GM12878 (cell line): Measurements from ENCODE around the gene XPNPEP2. TPM values are rescaled to one million over a fixed set of nuclear protein-coding genes. Genes with fewer than 3 reads are reported as not detected.

ENCODE experiments used
- ATAC-seq: fragments of 200-7000 bp; cut with Tn5 transposase; 3 replicates; pipeline ENCODE4 v1.9.1; 2020; ENCODE audit warnings: mild to moderate bottlenecking, moderate library complexity
- BruUV-seq: library from RNA; stranded (reverse); fragments of 400-500 nt; replicated peaks from 2 replicates; lab custom pipeline; 2021; lab: Mats Ljungman, UMichigan
- CTCF ChIA-PET: fragments of 300-600 bp; sonication (Branson Sonifier 250); formaldehyde crosslinking; extraction: SDS; loops from one replicate; lab custom pipeline; 2021; ENCODE audit warnings: inconsistent platforms; lab: Yijun Ruan, JAX
- POLR2A ChIA-PET: fragments of 350-600 bp; formaldehyde crosslinking; extraction: SDS; loops from one replicate; lab custom pipeline; 2021; ENCODE audit warnings: inconsistent platforms; lab: Charles Lee
- RAD21 ChIA-PET: fragments of 300-600 bp; sonication (Branson Sonifier 250); formaldehyde crosslinking; loops from one replicate; lab custom pipeline; 2023; ENCODE audit warnings: antibody characterized with exemption; ENCODE audit not compliant: unreplicated experiment; lab: Charles Lee
- SMC1A ChIA-PET: fragments of 300-600 bp; sonication (Branson Sonifier 250); formaldehyde crosslinking; loops from one replicate; lab custom pipeline; 2023; ENCODE audit not compliant: unreplicated experiment, uncharacterized antibody; lab: Charles Lee
- DNase-seq: peaks from one replicate; pipeline ENCODE4 v3.0.0-alpha.2; 2011; ENCODE audit warnings: low read depth, low spot score
- FAIRE-seq: peaks from 3 replicates; lab custom pipeline; 2011; peaks lifted over from hg19 to GRCh38; lab: Jason Lieb, UNC
- H2AFZ ChIP-seq: 2 replicates; pipeline ENCODE4 v1.6.0; 2011; ENCODE audit warnings: low read depth, low read length, control low read depth; ENCODE audit not compliant: control insufficient read depth
- H3K27ac ChIP-seq: 2 replicates; pipeline ENCODE4 v1.5.1; 2011; ENCODE audit warnings: control low read depth; ENCODE audit not compliant: control insufficient read depth, insufficient read depth
- H3K27me3 ChIP-seq, 2 experiments: replicated peaks in 1 of 2; 2 replicates each; pipeline versions ENCODE4 v1.6.0 to v1.6.1; 2011; ENCODE audit warnings: low read length in 1 of 2; ENCODE audit not compliant: control insufficient read depth in 2 of 2, insufficient read depth in 2 of 2
- H3K36me3 ChIP-seq, 2 experiments: 2 replicates each; pipeline ENCODE4 v1.5.1; 2011; ENCODE audit warnings: low read length in 1 of 2; ENCODE audit not compliant: control insufficient read depth in 2 of 2, insufficient read depth in 2 of 2
- H3K4me1 ChIP-seq: 2 replicates; pipeline ENCODE4 v1.6.1; 2011; ENCODE audit warnings: mild to moderate bottlenecking, low read length, moderate library complexity, mixed read lengths; ENCODE audit not compliant: control insufficient read depth, insufficient read depth
- H3K4me2 ChIP-seq: 2 replicates; pipeline ENCODE4 v1.6.0; 2011; ENCODE audit warnings: control low read depth; ENCODE audit not compliant: control insufficient read depth, insufficient read depth
- H3K4me3 ChIP-seq: fragments of 200-600 bp; sonication (generic); 2 replicates; pipeline ENCODE4 v1.5.1; 2016
- H3K79me2 ChIP-seq: 2 replicates; pipeline ENCODE4 v1.6.0; 2011; ENCODE audit warnings: low read length; ENCODE audit not compliant: control insufficient read depth, insufficient read depth
- H3K9ac ChIP-seq: 2 replicates; pipeline ENCODE4 v1.8.0; 2011; ENCODE audit warnings: low read length, control low read depth, mixed read lengths; ENCODE audit not compliant: control insufficient read depth, insufficient read depth
- H3K9me3 ChIP-seq: replicated peaks from 3 replicates; pipeline ENCODE4 v1.5.1; 2011; ENCODE audit warnings: mild to moderate bottlenecking, low read length; ENCODE audit not compliant: control insufficient read depth, insufficient read depth
- H4K20me1 ChIP-seq: 2 replicates; pipeline ENCODE4 v1.6.0; 2011; ENCODE audit not compliant: control insufficient read depth, insufficient read depth
- ASH2L ChIP-seq: fragments of 300-600, 200-600 bp; sonication (generic); IDR thresholded peaks from 2 replicates; pipeline ENCODE4 v1.6.1; 2017; ENCODE audit warnings: low read depth, mild to moderate bottlenecking, borderline replicate concordance
- BACH1 ChIP-seq: fragments of 450-650 bp; IDR thresholded peaks from 2 replicates; pipeline ENCODE4 v1.6.1; 2017; ENCODE audit warnings: mild to moderate bottlenecking, borderline replicate concordance
- CUX1 ChIP-seq: IDR thresholded peaks from 2 replicates; pipeline ENCODE4 v1.6.1; 2012; ENCODE audit warnings: improper control_type of control experiment, low read depth, low read length; ENCODE audit not compliant: insufficient replicate concordance
- EGR1 ChIP-seq, 2 experiments: IDR thresholded peaks; 1 replicate in 1 of 2; 2 replicates in 1 of 2; pipeline ENCODE4 v1.6.1; 2011 to 2012; ENCODE audit warnings: low read depth in 2 of 2, low read length in 2 of 2, borderline replicate concordance in 1 of 2, mild to moderate bottlenecking in 1 of 2, moderate library complexity in 1 of 2
- HDGF ChIP-seq: fragments of 450-650 bp; IDR thresholded peaks from 2 replicates; pipeline ENCODE4 v1.6.1; 2016; ENCODE audit warnings: antibody characterized with exemption
- MTA2 ChIP-seq: fragments of 450-650 bp; IDR thresholded peaks from 2 replicates; pipeline ENCODE4 v1.6.1; 2016; ENCODE audit warnings: low read depth, mild to moderate bottlenecking, moderate library complexity
- MXI1 ChIP-seq: fragments of 150-350 bp; IDR thresholded peaks from 2 replicates; pipeline ENCODE4 v1.6.1; 2011; ENCODE audit warnings: low read depth, mild to moderate bottlenecking, inconsistent platforms, low read length, improper control_type of control experiment
- MYB ChIP-seq: fragments of 150-350 bp; IDR thresholded peaks from 2 replicates; pipeline ENCODE4 v1.6.1; 2014; ENCODE audit warnings: mild to moderate bottlenecking, low read depth, low read length, borderline replicate concordance
- ZNF622 ChIP-seq: fragments of 450-650 bp; IDR thresholded peaks from 2 replicates; pipeline ENCODE4 v1.6.1; 2017; ENCODE audit warnings: mild to moderate bottlenecking, inconsistent platforms
- in situ Hi-C: fragments of 300-500 bp; cut with MboI; formaldehyde crosslinking; loops from 9 replicates; pipeline ENCODE4 v1.14.3; 2018; ENCODE audit warnings: mixed read lengths
- intact Hi-C: fragments of 100-400 bp; cut with micrococcal nuclease; formaldehyde crosslinking; loops from one replicate; pipeline ENCODE4 v1.14.2; 2022; ENCODE audit not compliant: unreplicated experiment
- polyA plus RNA-seq, 11 experiments: library from polyadenylated mRNA; depleted of rRNA in 4 of 11; unstranded in 6 of 11; stranded (reverse) in 5 of 11; fragments of >200 nt; fragmentation: Nextera tagmentation in 4 of 11; fragmentation: Illumina TruSeq in 1 of 11; extraction: Ambion mirVana in 4 of 11; extraction: Trizol in 1 of 11; gene quantifications; 1 replicate in 1 of 11; 2 replicates in 10 of 11; pipeline versions ENCODE4 v1.2.1 to v1.2.3, GENCODE V29; 2011 to 2016; ENCODE audit warnings: inconsistent platforms in 2 of 11, missing spikeins in 2 of 11, low read depth in 1 of 11
- total RNA-seq, 4 experiments: library from RNA; depleted of rRNA in 3 of 4; stranded (reverse); fragments of >200 nt in 3 of 4; fragmentation: Illumina TruSeq in 1 of 4; extraction: Trizol in 1 of 4; gene quantifications; 2 replicates each; pipeline versions ENCODE4 v1.2.1 to v1.2.3, GENCODE V29; 2013 to 2021

Gene XPNPEP2
- total and polyA plus RNA-seq, 10 of the 15 experiments (the other 5 are each of a cell fraction or from before 2014, with no cell fraction given), result 0.04 to 0.37 (median 0.15) TPM

DNA sequence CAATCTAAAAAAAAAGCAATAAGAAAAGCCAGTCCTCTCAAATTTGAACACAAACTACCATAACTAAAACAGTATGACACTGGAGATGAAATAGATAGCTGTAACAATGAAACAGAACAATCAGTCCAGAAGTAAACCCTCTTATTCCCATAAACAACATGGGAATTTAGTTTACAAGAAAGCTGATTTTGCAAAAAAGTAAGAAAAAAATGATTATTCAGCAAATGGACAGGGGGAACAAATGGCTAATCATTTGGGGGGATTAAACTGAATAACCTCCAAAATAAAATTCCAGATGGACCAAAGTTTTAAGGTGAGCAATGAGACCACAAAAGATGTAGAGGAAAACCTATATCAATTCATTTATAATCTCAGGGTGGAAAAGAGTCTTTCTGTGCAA, 24.9 kb downstream of the XPNPEP2 start:
- H3K27ac ChIP-seq, result no peak overlapping the region
- no peaks in the 10 kb centered on the region for H3K27me3 ChIP-seq
- ChIA-PET CTCF (interaction anchor here (1.0 to 2.4 kb wide), 4 partner anchors 9 to 60 kb away, joined by 3 to 16 read pairs (median 6); no protein-coding TSS in a partner anchor), POLR2A (interaction anchor here (1.1 kb wide), 1 partner anchor 17 kb away, joined by 4 read pairs; no protein-coding TSS in a partner anchor), RAD21 (interaction anchor here (1.4 to 1.8 kb wide), 2 partner anchors 9 to 18 kb away, joined by 7 to 8 read pairs; no protein-coding TSS in a partner anchor), SMC1A (interaction anchor here (1.1 to 1.9 kb wide), 4 partner anchors 8 to 17 kb away, joined by 3 to 5 read pairs (median 4); no protein-coding TSS in a partner anchor)
- H3K79me2 ChIP-seq, result no peaks in the 10 kb centered on the region
- no peaks in the 10 kb centered on the region for H3K9me3 ChIP-seq
- H3K4me2 ChIP-seq, result no peak overlapping the region
- in situ Hi-C loops, result no loop called here
- TF ChIP-seq BACH1 (no peak), EGR1 (IDR thresholded peaks at IDR 0.05; ENCODE audit: borderline replicate concordance in 1 of 2, low read depth in 2 of 2, low read length in 2 of 2) (no peak), MTA2 (no peak), ASH2L (no peak), CUX1 (no peak), HDGF (no peak), MYB (no peak), ZNF622 (no peak), MXI1 (no peak)
- no peaks in the 10 kb centered on the region for H4K20me1 ChIP-seq
- H3K4me3 ChIP-seq, result no peak overlapping the region
- no peak overlapping the region for H3K9ac ChIP-seq
- intact Hi-C loops, result no loop called here
- no TSS peak for BruUV-seq
- H2AFZ ChIP-seq, result no peak overlapping the region
- H3K36me3 ChIP-seq, result no peaks in the 10 kb centered on the region
- H3K4me1 ChIP-seq, result peaks cover 22% of the 10 kb centered on the region
- ATAC-seq, result no peak
- no peak for FAIRE-seq
- DNase-seq, result no peak
